Measurements from ENCODE around the gene NUTM2E.
A peak's percentile ranks its signal among the peaks of the same experiment; 100 is the strongest.
"Not testable (repeated sequence)": the region's sequence is repeated elsewhere in the genome, so short reads cannot be mapped to it uniquely, and the experiment has no call there.

NUTM2E gene

GRCh38 chr10:79826496-79827215, at the start of gene NUTM2E:
Gene NUTM2E (plus strand): TSS chr10:79826739. CDS start chr10:79841741, 15,002 bp downstream.
- DNase-seq (ENCODE audit: low read depth, low spot score), result peak; percentile 29

GRCh38 chr10:79777997-79778396, 48.5 kb upstream of the NUTM2E start:
- not testable (repeated sequence) for DNase-seq (ENCODE audit: low read depth, low spot score)

GRCh38 chr10:79779310-79779938, 47.1 kb upstream of the NUTM2E start:
- DNase-seq (ENCODE audit: low read depth, low spot score), result peak; percentile 5

GRCh38 chr10:79779992-79780391, 46.5 kb upstream of the NUTM2E start:
- not testable (repeated sequence) for DNase-seq (ENCODE audit: low read depth, low spot score)

GRCh38 chr10:79781584-79781983, 45.0 kb upstream of the NUTM2E start:
- DNase-seq (ENCODE audit: low read depth, low spot score), result not testable (repeated sequence)

- DNase-seq (ENCODE audit: low read depth, low spot score), result not testable (repeated sequence)
These were observed 39.0 kb upstream of the NUTM2E start for GRCh38 chr10:79787455-79787952.

GRCh38 chr10:79789351-79789750, 37.2 kb upstream of the NUTM2E start:
- not testable (repeated sequence) for DNase-seq (ENCODE audit: low read depth, low spot score)

GRCh38 chr10:79791906-79792517, 34.5 kb upstream of the NUTM2E start:
- not testable (repeated sequence) for DNase-seq (ENCODE audit: low read depth, low spot score)

GRCh38 chr10:79799337-79799736, 27.2 kb upstream of the NUTM2E start:
- DNase-seq (ENCODE audit: low read depth, low spot score), result not testable (repeated sequence)

- DNase-seq (ENCODE audit: low read depth, low spot score), result not testable (repeated sequence)
These were observed 20.7 kb upstream of the NUTM2E start for GRCh38 chr10:79805857-79806256.

GRCh38 chr10:79811895-79812294, 14.6 kb upstream of the NUTM2E start:
- not testable (repeated sequence) for DNase-seq (ENCODE audit: low read depth, low spot score)

- DNase-seq (ENCODE audit: low read depth, low spot score), result not testable (repeated sequence)
These were observed 10.2 kb upstream of the NUTM2E start for GRCh38 chr10:79816290-79816689.

- DNase-seq (ENCODE audit: low read depth, low spot score), result not testable (repeated sequence)
These were observed 3.2 kb upstream of the NUTM2E start for GRCh38 chr10:79823387-79823786.

GRCh38 chr10:79825587-79826011, 940 bp upstream of the NUTM2E start:
- DNase-seq (ENCODE audit: low read depth, low spot score), result not testable (repeated sequence)

GRCh38 chr10:79826131-79826495, 426 bp upstream of the NUTM2E start:
- not testable (repeated sequence) for DNase-seq (ENCODE audit: low read depth, low spot score)

- not testable (repeated sequence) for DNase-seq (ENCODE audit: low read depth, low spot score)
These were observed 7.3 kb downstream of the NUTM2E start for GRCh38 chr10:79833833-79834232.

- not testable (repeated sequence) for DNase-seq (ENCODE audit: low read depth, low spot score)
These were observed 9.4 kb downstream of the NUTM2E start for GRCh38 chr10:79835891-79836290.

- DNase-seq (ENCODE audit: low read depth, low spot score), result not testable (repeated sequence)
These were observed 10.4 kb downstream of the NUTM2E start for GRCh38 chr10:79836891-79837290.

GRCh38 chr10:79838441-79838840, 11.9 kb downstream of the NUTM2E start:
- not testable (repeated sequence) for DNase-seq (ENCODE audit: low read depth, low spot score)

GRCh38 chr10:79853191-79853854, 26.8 kb downstream of the NUTM2E start:
- not testable (repeated sequence) for DNase-seq (ENCODE audit: low read depth, low spot score)

- not testable (repeated sequence) for DNase-seq (ENCODE audit: low read depth, low spot score)
These were observed 35.7 kb downstream of the NUTM2E start for GRCh38 chr10:79862269-79862668.

GRCh38 chr10:79862803-79863202, 36.3 kb downstream of the NUTM2E start:
- not testable (repeated sequence) for DNase-seq (ENCODE audit: low read depth, low spot score)

Measured in activated naive CD8-positive, alpha-beta T cell treated with anti-CD3 and anti-CD28 coated beads, Interleukin-2, amount 50 U/mL, for 16 hours (primary cell).